ENCODE measurements around the gene BMERB1.
"Not testable (repeated sequence)": the region's sequence is repeated elsewhere in the genome, so short reads cannot be mapped to it uniquely, and the experiment has no call there.

The BMERB1 gene

GRCh38 chr16:15599303-15600070, 165.1 kb downstream of the BMERB1 start:
- no peak for DNase-seq

- no peak for DNase-seq
Measured at GRCh38 chr16:15601212-15601879, 167.0 kb downstream of the BMERB1 start.

- DNase-seq, result no peak
Measured at GRCh38 chr16:15602285-15603044, 168.1 kb downstream of the BMERB1 start.

GRCh38 chr16:15604460-15605440, 170.4 kb downstream of the BMERB1 start:
- DNase-seq, result no peak

- DNase-seq, result no peak
Measured at GRCh38 chr16:15605839-15606517, 171.6 kb downstream of the BMERB1 start.

GRCh38 chr16:15606518-15607220, 172.3 kb downstream of the BMERB1 start:
- no peak for DNase-seq

GRCh38 chr16:15607221-15607699, 172.9 kb downstream of the BMERB1 start:
- not testable (repeated sequence) for DNase-seq

- DNase-seq, result no peak
Measured at GRCh38 chr16:15607700-15608396, 173.5 kb downstream of the BMERB1 start.

GRCh38 chr16:15608398-15609285, 174.3 kb downstream of the BMERB1 start:
- DNase-seq, result no peak

- no peak for DNase-seq
Measured at GRCh38 chr16:15609286-15609649, 174.9 kb downstream of the BMERB1 start.

GRCh38 chr16:15610369-15610871, 176.0 kb downstream of the BMERB1 start:
- no peak for DNase-seq

GRCh38 chr16:15611610-15612009, 177.2 kb downstream of the BMERB1 start:
- DNase-seq, result no peak

- no peak for DNase-seq
Measured at GRCh38 chr16:15613676-15614075, 179.3 kb downstream of the BMERB1 start.

GRCh38 chr16:15616012-15616411, 181.6 kb downstream of the BMERB1 start:
- no peak for DNase-seq

GRCh38 chr16:15616475-15617165, 182.2 kb downstream of the BMERB1 start:
- DNase-seq, result no peak

- no peak for DNase-seq
Measured at GRCh38 chr16:15617901-15618300, 183.5 kb downstream of the BMERB1 start.

- DNase-seq, result no peak
Measured at GRCh38 chr16:15618392-15618791, 184.0 kb downstream of the BMERB1 start.

- DNase-seq, result no peak
Measured at GRCh38 chr16:15620611-15621195, 186.3 kb downstream of the BMERB1 start.

All from left hindlimb (tissue), 1 donor.